Gastrocnemius medialis (tissue), 4 donors: ENCODE data around the gene MRPL48. TPM values are rescaled to one million over a fixed set of nuclear protein-coding genes. Genes with fewer than 3 reads are reported as not detected.
"Not testable (repeated sequence)": the region's sequence is repeated elsewhere in the genome, so short reads cannot be mapped to it uniquely, and the experiment has no call there.

Source experiments
- ATAC-seq, 2 donors: fragments of 150-250 bp; one replicate each; pipeline ENCODE4 v1.9.1; 2016
- DNase-seq, 2 donors: peaks; one replicate each; pipeline ENCODE4 v3.0.0-alpha.2; 2019
- H3K27ac ChIP-seq, 4 donors: fragments of 200-600 bp; sonication (generic); 1 replicate in 1 of 4; 2 replicates in 3 of 4; pipeline ENCODE4 v1.5.1; 2016 to 2018; ENCODE audit warnings: mild to moderate bottlenecking in 2 of 4, moderate library complexity in 1 of 4
- H3K27me3 ChIP-seq, 3 donors: fragments of 200-600 bp; sonication (generic) in 2 of 3; 1 replicate in 1 of 3; 2 replicates in 2 of 3; pipeline versions ENCODE4 v1.5.1 to v1.6.0; 2016 to 2019; ENCODE audit warnings: mild to moderate bottlenecking in 1 of 3, moderate library complexity in 1 of 3
- H3K36me3 ChIP-seq, 2 donors: fragments of 200-600 bp; sonication (generic) in 1 of 2; one replicate each; pipeline ENCODE4 v1.5.1; 2017 to 2018
- H3K4me1 ChIP-seq, 2 donors: fragments of 200-600 bp; sonication (generic) in 1 of 2; one replicate each; pipeline ENCODE4 v1.5.1; 2016 to 2017; ENCODE audit warnings: mild to moderate bottlenecking in 2 of 2
- H3K4me3 ChIP-seq, 4 donors: fragments of 200-600 bp; sonication (generic) in 3 of 4; 1 replicate in 1 of 4; 2 replicates in 3 of 4; pipeline ENCODE4 v1.5.1; 2016 to 2019; ENCODE audit warnings: mild to moderate bottlenecking in 2 of 4
- H3K9me3 ChIP-seq, 3 donors: fragments of 200-600 bp; sonication (generic) in 2 of 3; 1 replicate in 1 of 3; 2 replicates in 2 of 3; pipeline ENCODE4 v1.5.1; 2016 to 2019
- CTCF ChIP-seq, 5 experiments: fragments of 450-650 bp in 3 of 5; fragments of 200-600 bp in 2 of 5; sonication (generic) in 2 of 5; IDR thresholded peaks in 4 of 5; conservative IDR thresholded peaks in 1 of 5; 1 replicate in 4 of 5; 2 replicates in 1 of 5; pipeline ENCODE4 v1.5.1; 2016 to 2019; ENCODE audit warnings: antibody characterized with exemption in 5 of 5, mild to moderate bottlenecking in 3 of 5, moderate library complexity in 3 of 5
- POLR2A ChIP-seq, 2 donors: fragments of 450-650 bp; IDR thresholded peaks; one replicate each; pipeline ENCODE4 v1.6.1; 2017; ENCODE audit warnings: antibody characterized with exemption in 2 of 2, mild to moderate bottlenecking in 2 of 2, moderate library complexity in 2 of 2
- in situ Hi-C, 4 donors: fragments of 200-750 bp; cut with MboI; loops; one replicate each; pipeline versions ENCODE4 v1.15.0 to v1.8.0; 2017; ENCODE audit warnings: low sequenced_read_pairs in 4 of 4
- intact Hi-C: fragments of 100-400 bp; cut with DNase I; formaldehyde crosslinking; loops from one replicate; pipeline ENCODE4 v1.15.1; 2023; ENCODE audit warnings: low total_unique reads
- total RNA-seq, 4 donors: library from RNA; depleted of rRNA; stranded (reverse); fragments of >200 nt; gene quantifications; one replicate each; pipeline versions ENCODE4 v1.1.0 to v1.2.3, GENCODE V29; 2016

Gene MRPL48
- total RNA-seq, 4 donors from 2014 or later, result 9.0 to 29.1 (median 13.4) TPM

DNA sequence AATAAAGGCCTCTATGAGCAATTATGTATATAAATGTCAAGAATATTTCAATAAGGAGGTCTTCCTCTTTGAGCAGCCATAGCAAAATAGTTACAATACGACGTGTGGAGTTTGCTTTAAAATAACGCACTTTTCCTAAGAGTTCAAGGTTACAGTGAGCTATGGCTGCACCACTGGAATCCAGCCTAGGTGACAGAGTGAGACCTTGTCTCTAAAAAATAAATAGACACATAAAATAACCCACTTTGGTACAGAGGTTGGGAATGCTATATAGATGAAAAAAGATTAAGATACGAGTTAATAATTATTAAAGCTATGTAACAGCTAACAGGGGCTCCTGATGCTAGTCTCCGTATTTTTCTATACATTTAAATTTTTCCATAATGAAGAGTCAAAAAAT, 39.4 kb upstream of the MRPL48 start:
- intact Hi-C loops, result no loop called here
- no peaks in the 10 kb centered on the region for H3K27me3 ChIP-seq
- H3K4me1 ChIP-seq, result peaks cover 12 to 15% of the 10 kb centered on the region in 2 donors
- H3K36me3 ChIP-seq, result no peaks in the 10 kb centered on the region
- H3K9me3 ChIP-seq, result no peaks in the 10 kb centered on the region
- H3K4me3 ChIP-seq, result no peak overlapping the region
- TF ChIP-seq CTCF (IDR thresholded peaks at IDR 0.05 in 4 of 5, conservative IDR thresholded peaks at IDR 0.05 in 1 of 5) (no peak), POLR2A (IDR thresholded peaks at IDR 0.05) (no peak)
- DNase-seq (no peak), ATAC-seq (no peak)
- in situ Hi-C loops, result no loop called here
- no peak overlapping the region for H3K27ac ChIP-seq

GRCh38 chr11:73749118-73749517, 38.6 kb upstream of the MRPL48 start:
- no peak overlapping the region for H3K27ac ChIP-seq
- no peak overlapping the region for H3K4me3 ChIP-seq
- DNase-seq, result no peak
- no peak for ATAC-seq
- peaks cover 12 to 15% of the 10 kb centered on the region in 2 donors for H3K4me1 ChIP-seq
- no peaks in the 10 kb centered on the region for H3K36me3 ChIP-seq
- H3K9me3 ChIP-seq, result no peaks in the 10 kb centered on the region
- H3K27me3 ChIP-seq, result no peaks in the 10 kb centered on the region
- in situ Hi-C loops (no loop called here), intact Hi-C loops (no loop called here)
- TF ChIP-seq CTCF (IDR thresholded peaks at IDR 0.05 in 4 of 5, conservative IDR thresholded peaks at IDR 0.05 in 1 of 5) (no peak), POLR2A (IDR thresholded peaks at IDR 0.05) (no peak)

DNA sequence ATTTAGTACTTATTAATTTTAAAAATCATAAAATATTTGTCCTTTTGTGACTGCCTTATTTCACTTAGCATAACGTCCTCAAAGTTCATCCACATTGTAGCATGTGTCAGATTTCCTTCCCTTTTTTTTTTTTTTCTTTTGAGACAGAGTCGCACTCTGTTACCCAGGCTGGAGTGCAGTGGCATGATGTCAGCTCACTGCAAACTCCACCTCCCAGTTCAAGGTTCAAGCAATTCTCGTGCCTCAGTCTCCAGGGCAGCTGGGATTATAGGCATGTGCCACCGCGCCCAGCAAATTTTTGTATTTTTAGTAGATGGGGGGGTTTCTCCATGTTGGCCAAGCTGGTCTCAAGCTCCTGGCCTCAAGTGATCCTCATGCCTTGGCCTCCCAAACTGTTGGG, 37.4 kb upstream of the MRPL48 start:
- ATAC-seq, result no peak
- Histone ChIP-seq H3K9me3 (no peaks in the 10 kb centered on the region), H3K4me1 (peaks cover 12 to 15% of the 10 kb centered on the region in 2 donors), H3K4me3 (no peak overlapping the region), H3K36me3 (no peaks in the 10 kb centered on the region), H3K27ac (no peak overlapping the region), H3K27me3 (no peaks in the 10 kb centered on the region)
- TF ChIP-seq CTCF (IDR thresholded peaks at IDR 0.05 in 4 of 5, conservative IDR thresholded peaks at IDR 0.05 in 1 of 5) (no peak), POLR2A (IDR thresholded peaks at IDR 0.05) (no peak)
- in situ Hi-C loops, result no loop called here
- intact Hi-C loops, result loop anchor here (5.0 kb wide), 1 partner anchor 37 kb away; the partner anchor contains the start of gene MRPL48
- DNase-seq, result no peak

DNA sequence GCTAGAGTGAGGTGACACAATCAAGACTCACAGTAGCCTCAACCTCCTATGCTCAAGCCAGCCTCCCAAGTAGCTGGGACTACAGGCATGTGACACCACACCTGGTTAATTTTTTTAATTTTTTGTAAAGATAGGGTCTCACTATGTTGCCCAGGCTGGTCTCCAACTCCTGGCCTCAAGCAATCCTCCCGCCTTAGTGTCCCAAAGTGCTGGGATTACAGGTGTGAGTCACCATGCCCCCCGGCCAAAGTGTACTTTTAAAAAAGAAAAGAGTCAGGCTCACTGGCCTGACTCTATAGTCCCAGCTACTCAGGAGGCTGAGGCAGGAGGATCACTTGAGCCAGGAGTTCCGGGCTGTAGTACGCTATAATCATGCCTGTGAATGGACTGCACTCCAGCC, 36.8 kb upstream of the MRPL48 start:
- in situ Hi-C loops, H3K36me3 ChIP-seq, H3K27me3 ChIP-seq, H3K27ac ChIP-seq, DNase-seq, H3K9me3 ChIP-seq, ATAC-seq, H3K4me3 ChIP-seq: not testable (repeated sequence)
- peaks cover 12 to 15% of the 10 kb centered on the region in 2 donors for H3K4me1 ChIP-seq
- intact Hi-C loops, result loop anchor here (5.0 kb wide), 1 partner anchor 36 kb away; the partner anchor contains the start of gene MRPL48

GRCh38 chr11:73752216-73752867, 35.3 kb upstream of the MRPL48 start:
- Histone ChIP-seq H3K4me1 (peaks cover 14 to 15% of the 10 kb centered on the region in 2 donors), H3K4me3 (no peak overlapping the region), H3K27ac (no peak overlapping the region), H3K9me3 (no peaks in the 10 kb centered on the region), H3K27me3 (no peaks in the 10 kb centered on the region), H3K36me3 (no peaks in the 10 kb centered on the region)
- intact Hi-C loops, result loop anchor here (5.0 kb wide), 1 partner anchor 35 kb away; the partner anchor contains the start of gene MRPL48
- TF ChIP-seq POLR2A (IDR thresholded peaks at IDR 0.05) (no peak), CTCF (IDR thresholded peaks at IDR 0.05 in 4 of 5, conservative IDR thresholded peaks at IDR 0.05 in 1 of 5) (no peak)
- DNase-seq (no peak), ATAC-seq (peak in 1 of 2 donors; percentile 26)
- in situ Hi-C loops, result no loop called here
